ENCODE data around the gene MAP2K7. TPM values are rescaled to one million over a fixed set of nuclear protein-coding genes. Genes with fewer than 3 reads are reported as not detected.

MAP2K7 gene
- total RNA-seq, 1 donor from 2014 or later, result 24.2 TPM

- no peak for DNase-seq
- no peak for TF ChIP-seq CTCF (IDR thresholded peaks at IDR 0.05; ENCODE audit: borderline replicate concordance)
- no peaks in the 10 kb centered on the region for H3K4me1 ChIP-seq
These were observed 23.8 kb upstream of the MAP2K7 start for GRCh38 chr19:7879836-7880235.

GRCh38 chr19:7881910-7882309, 21.8 kb upstream of the MAP2K7 start:
- TF ChIP-seq CTCF (IDR thresholded peaks at IDR 0.05; ENCODE audit: borderline replicate concordance), result no peak
- intact Hi-C loops (cut with micrococcal nuclease), result no loop called here
- H3K36me3 ChIP-seq, result no peaks in the 10 kb centered on the region

More at GRCh38 chr19:7879836-7880235, 23.8 kb upstream of the MAP2K7 start:
- intact Hi-C loops (cut with micrococcal nuclease), result no loop called here
- H3K27ac ChIP-seq (replicated peaks), result no peak overlapping the region
- peaks cover 22% of the 10 kb centered on the region for H3K27me3 ChIP-seq (ENCODE audit: low read depth)
- H3K4me3 ChIP-seq, result no peak overlapping the region
- peaks cover 3% of the 10 kb centered on the region for H3K9me3 ChIP-seq (replicated peaks)
- no peaks in the 10 kb centered on the region for H3K36me3 ChIP-seq

GRCh38 chr19:7883105-7883504, 20.6 kb upstream of the MAP2K7 start:
- H3K36me3 ChIP-seq, result no peaks in the 10 kb centered on the region
- H3K9me3 ChIP-seq (replicated peaks), result peaks cover 3% of the 10 kb centered on the region
- H3K4me1 ChIP-seq, result peaks cover 1% of the 10 kb centered on the region
- H3K27ac ChIP-seq (replicated peaks), result no peak overlapping the region
- no peak for TF ChIP-seq CTCF (IDR thresholded peaks at IDR 0.05; ENCODE audit: borderline replicate concordance)
- H3K4me3 ChIP-seq, result no peak overlapping the region
- intact Hi-C loops (cut with micrococcal nuclease), result no loop called here
- peaks cover 16% of the 10 kb centered on the region for H3K27me3 ChIP-seq (ENCODE audit: low read depth)
- DNase-seq, result no peak

More at GRCh38 chr19:7881910-7882309, 21.8 kb upstream of the MAP2K7 start:
- H3K27ac ChIP-seq (replicated peaks), result no peak overlapping the region
- peaks cover 8% of the 10 kb centered on the region for H3K27me3 ChIP-seq (ENCODE audit: low read depth)
- no peaks in the 10 kb centered on the region for H3K4me1 ChIP-seq
- DNase-seq, result no peak
- peaks cover 3% of the 10 kb centered on the region for H3K9me3 ChIP-seq (replicated peaks)
- no peak overlapping the region for H3K4me3 ChIP-seq

GRCh38 chr19:7883796-7884570, 19.7 kb upstream of the MAP2K7 start:
- H3K27ac ChIP-seq (replicated peaks), result no peak overlapping the region
- no peak for DNase-seq
- H3K4me3 ChIP-seq, result no peak overlapping the region
- intact Hi-C loops (cut with micrococcal nuclease), result no loop called here
- peaks cover 8% of the 10 kb centered on the region for H3K4me1 ChIP-seq
- no peak for TF ChIP-seq CTCF (IDR thresholded peaks at IDR 0.05; ENCODE audit: borderline replicate concordance)
- no peaks in the 10 kb centered on the region for H3K36me3 ChIP-seq
- H3K27me3 ChIP-seq (ENCODE audit: low read depth), result peaks cover 24% of the 10 kb centered on the region
- H3K9me3 ChIP-seq (replicated peaks), result peaks cover 3% of the 10 kb centered on the region

GRCh38 chr19:7885818-7886217, 17.9 kb upstream of the MAP2K7 start:
- intact Hi-C loops (cut with micrococcal nuclease), result no loop called here
- Histone ChIP-seq H3K27me3 (ENCODE audit: low read depth) (peaks cover 36% of the 10 kb centered on the region), H3K4me1 (peaks cover 8% of the 10 kb centered on the region), H3K36me3 (no peaks in the 10 kb centered on the region), H3K9me3 (replicated peaks) (peaks cover 3% of the 10 kb centered on the region), H3K4me3 (no peak overlapping the region), H3K27ac (replicated peaks) (no peak overlapping the region)
- TF ChIP-seq CTCF (IDR thresholded peaks at IDR 0.05; ENCODE audit: borderline replicate concordance), result no peak
- DNase-seq, result no peak
